HepG2 (cell line): ENCODE results near the gene FGF1. TPM values are rescaled to one million over a fixed set of nuclear protein-coding genes. Genes with fewer than 3 reads are reported as not detected.
A peak's percentile ranks its signal among the peaks of the same experiment; 100 is the strongest.

Experiments used
- ATAC-seq: fragments of 200-7000 bp; cut with Tn5 transposase; 3 replicates; pipeline ENCODE4 v1.9.1; 2020; ENCODE audit warnings: mild to moderate bottlenecking, moderate library complexity
- BruUV-seq: library from RNA; stranded (reverse); fragments of 400-500 nt; replicated peaks from 2 replicates; lab custom pipeline; 2021; lab: Mats Ljungman, UMichigan
- CTCF ChIA-PET: fragments of 300-600 bp; formaldehyde crosslinking; extraction: SDS; loops from one replicate; lab custom pipeline; 2021; ENCODE audit warnings: low total read pairs, inconsistent platforms, low intra/inter-chr PET ratio; lab: Yijun Ruan, JAX
- POLR2A ChIA-PET: fragments of 350-600 bp; sonication (Branson Sonifier 250); formaldehyde crosslinking; loops from one replicate; lab custom pipeline; 2020; ENCODE audit warnings: antibody characterized with exemption, inconsistent platforms; lab: Yijun Ruan, JAX
- DNase-seq: peaks from one replicate; pipeline ENCODE4 v3.0.0-alpha.2; 2015; ENCODE audit warnings: low spot score
- FAIRE-seq: peaks from 3 replicates; lab custom pipeline; 2011; peaks lifted over from hg19 to GRCh38; lab: Jason Lieb, UNC
- H2AFZ ChIP-seq: one replicate; pipeline ENCODE4 v1.6.1; 2011; ENCODE audit warnings: low read length, inconsistent platforms
- H3K27ac ChIP-seq: fragments of 300-600 bp; 3 replicates; pipeline ENCODE4 v1.8.0; 2011; ENCODE audit warnings: mixed run types, mild to moderate bottlenecking, mixed read lengths, low read length, inconsistent platforms; ENCODE audit not compliant: insufficient read depth; ENCODE audit errors: extremely low read length
- H3K27me3 ChIP-seq, 2 experiments: fragments of 200-600 bp in 1 of 2; 2 replicates in 1 of 2; 3 replicates in 1 of 2; pipeline versions ENCODE4 v1.6.0 to v1.8.0; 2011; ENCODE audit warnings: low read length in 2 of 2, mild to moderate bottlenecking in 2 of 2, moderate library complexity in 2 of 2, inconsistent platforms in 1 of 2; ENCODE audit not compliant: insufficient read depth in 2 of 2, control insufficient read depth in 1 of 2
- H3K36me3 ChIP-seq, 2 experiments: fragments of 200-600 bp in 1 of 2; replicated peaks in 1 of 2; 2 replicates in 1 of 2; 3 replicates in 1 of 2; pipeline versions ENCODE4 v1.5.1 to v1.8.0; 2011; ENCODE audit warnings: low read length in 2 of 2, inconsistent platforms in 1 of 2; ENCODE audit not compliant: insufficient read depth in 2 of 2, control insufficient read depth in 1 of 2
- H3K4me1 ChIP-seq: 2 replicates; pipeline ENCODE4 v1.5.1; 2012; ENCODE audit warnings: low read length, inconsistent platforms; ENCODE audit not compliant: insufficient read depth
- H3K4me2 ChIP-seq: 2 replicates; pipeline ENCODE4 v1.6.0; 2011; ENCODE audit warnings: low read depth, low read length, inconsistent platforms
- H3K4me3 ChIP-seq, 3 experiments: fragments of 200-600 bp in 1 of 3; sonication (generic), shearing (Covaris generic) in 1 of 3; replicated peaks in 1 of 3; 2 replicates each; pipeline ENCODE4 v1.5.1; 2011 to 2016; ENCODE audit warnings: low read length in 3 of 3, inconsistent platforms in 2 of 3, low read depth in 2 of 3, mild to moderate bottlenecking in 2 of 3, control low read depth in 1 of 3, mixed read lengths in 1 of 3; ENCODE audit not compliant: insufficient read depth in 1 of 3
- H3K79me2 ChIP-seq: one replicate; pipeline ENCODE4 v1.6.1; 2011; ENCODE audit warnings: low read length, inconsistent platforms; ENCODE audit not compliant: insufficient read depth
- H3K9ac ChIP-seq: 2 replicates; pipeline ENCODE4 v1.6.0; 2011; ENCODE audit warnings: mild to moderate bottlenecking, low read depth, low read length, inconsistent platforms; ENCODE audit not compliant: insufficient read depth
- H3K9me3 ChIP-seq: 2 replicates; pipeline ENCODE4 v1.5.1; 2012; ENCODE audit warnings: mild to moderate bottlenecking, low read length
- H4K20me1 ChIP-seq: 2 replicates; pipeline ENCODE4 v1.6.0; 2011; ENCODE audit warnings: inconsistent platforms, mild to moderate bottlenecking, low read length, moderate library complexity; ENCODE audit not compliant: insufficient read depth
- ARID5B ChIP-seq: IDR thresholded peaks from 2 replicates; pipeline ENCODE4 v1.4.0; 2020; ENCODE audit warnings: mild to moderate bottlenecking, missing genetic modification reagents
- FOXC1 ChIP-seq: sonication (generic); formaldehyde crosslinking; IDR thresholded peaks from 2 replicates; pipeline ENCODE4 v1.8.0; 2022; ENCODE audit warnings: mild to moderate bottlenecking, missing genetic modification reagents, borderline replicate concordance
- GFI1 ChIP-seq: sonication (generic); formaldehyde crosslinking; IDR thresholded peaks from 2 replicates; pipeline ENCODE4 v1.5.0; 2020; ENCODE audit warnings: missing genetic modification reagents, mild to moderate bottlenecking, borderline replicate concordance
- NAIF1 ChIP-seq: sonication (generic); formaldehyde crosslinking; IDR thresholded peaks from 2 replicates; pipeline ENCODE4 v1.5.0; 2020; ENCODE audit warnings: mild to moderate bottlenecking, missing genetic modification reagents, borderline replicate concordance
- NCOA1 ChIP-seq: sonication (generic); formaldehyde crosslinking; IDR thresholded peaks from 2 replicates; pipeline ENCODE4 v1.9.0; 2021; ENCODE audit warnings: missing genetic modification reagents
- ZBTB21 ChIP-seq: sonication (generic); formaldehyde crosslinking; IDR thresholded peaks from 2 replicates; pipeline ENCODE4 v1.4.0; 2020; ENCODE audit warnings: missing genetic modification reagents
- ZBTB7B ChIP-seq: sonication (generic); formaldehyde crosslinking; IDR thresholded peaks from 2 replicates; pipeline ENCODE4 v1.4.0; 2020; ENCODE audit warnings: missing genetic modification reagents
- ZNF460 ChIP-seq: sonication (generic); formaldehyde crosslinking; IDR thresholded peaks from 2 replicates; pipeline ENCODE4 v1.5.1; 2020; ENCODE audit warnings: missing genetic modification reagents, mild to moderate bottlenecking, borderline replicate concordance
- ZNF580 ChIP-seq: IDR thresholded peaks from 2 replicates; pipeline ENCODE4 v1.6.1; 2016; ENCODE audit warnings: low read depth, borderline replicate concordance
- ZNF724P ChIP-seq: sonication (generic); formaldehyde crosslinking; IDR thresholded peaks from 2 replicates; pipeline ENCODE4 v1.8.0; 2022; ENCODE audit warnings: missing genetic modification reagents, borderline replicate concordance
- WGBS: methylation state at CpG from one replicate; pipeline ENCODE4 v1.1.6; 2017; ENCODE audit warnings: low lambda C conversion rate; 5-methylcytosine and 5-hydroxymethylcytosine counted together
- in situ Hi-C: cut with HindIII; loops from 2 replicates; pipeline ENCODE4 v1.10.0; 2017; ENCODE audit warnings: low pct_unique_long_range_greater_than_20kb; ENCODE audit not compliant: extremely low pct_ligation_motif_present
- intact Hi-C: fragments of 100-400 bp; cut with micrococcal nuclease; formaldehyde crosslinking; loops from one replicate; pipeline ENCODE4 v1.10.0; 2022; ENCODE audit not compliant: unreplicated experiment
- polyA plus RNA-seq, 8 experiments: library from polyadenylated mRNA; depleted of rRNA in 3 of 8; stranded (reverse) in 7 of 8; unstranded in 1 of 8; fragments of >200 nt; fragmentation: Illumina TruSeq in 4 of 8; extraction: Trizol in 4 of 8; gene quantifications; 2 replicates each; pipeline versions ENCODE4 v1.2.1 to v1.2.3, GENCODE V29; 2011 to 2016; ENCODE audit warnings: low read depth in 4 of 8, missing spikeins in 1 of 8, mixed read lengths in 1 of 8; ENCODE audit not compliant: insufficient read depth in 1 of 8
- total RNA-seq, 5 experiments: library from RNA; depleted of rRNA; stranded (reverse); fragments of >200 nt; fragmentation: Illumina TruSeq; extraction: Trizol; gene quantifications; 2 replicates each; pipeline ENCODE4 v1.2.3, GENCODE V29; 2016; ENCODE audit warnings: low read depth in 1 of 5
- TF ChIP-seq, protein P1 (sequence below): sonication (generic); formaldehyde crosslinking; IDR thresholded peaks from 2 replicates; pipeline ENCODE4 v1.4.0; 2020; ENCODE audit warnings: low read depth, mild to moderate bottlenecking, missing genetic modification reagents

Gene FGF1
- total and polyA plus RNA-seq, 2 of the 13 experiments (the other 11 are each of a cell fraction or from before 2014, with no cell fraction given): not detected

GRCh38 chr5:142654578-142655058, 31.3 kb downstream of the FGF1 start:
- ChIA-PET POLR2A (interaction anchor here (1.8 kb wide), 1 partner anchor 44 kb away, joined by 5 read pairs; no protein-coding TSS in a partner anchor), CTCF (interaction anchor here (1.3 to 3.2 kb wide), 2 partner anchors 44 to 59 kb away, joined by 3 to 76 read pairs; no protein-coding TSS in a partner anchor)
- no peak overlapping the region for H3K4me2 ChIP-seq
- peaks cover 0 to 9% of the 10 kb centered on the region in 2 experiments; a peak in 2 of 5 replicates for H3K27me3 ChIP-seq
- no peak overlapping the region for H2AFZ ChIP-seq
- in situ Hi-C loops: loop anchor here (5.0 kb wide), 1 partner anchor 43 kb away; no protein-coding TSS in a partner anchor
- ATAC-seq (peak; percentile 46), FAIRE-seq (no peak), DNase-seq (no peak)
- H3K4me1 ChIP-seq: no peaks in the 10 kb centered on the region
- H3K79me2 ChIP-seq: no peaks in the 10 kb centered on the region
- no TSS peak for BruUV-seq
- no peaks in the 10 kb centered on the region for H4K20me1 ChIP-seq
- H3K4me3 ChIP-seq: no peak overlapping the region
- H3K27ac ChIP-seq: no peak overlapping the region
- no peak overlapping the region for H3K9ac ChIP-seq
- no peaks in the 10 kb centered on the region for H3K36me3 ChIP-seq
- WGBS: 8% methylated on average over 6 of the region's 8 CpGs
- no peaks in the 10 kb centered on the region for H3K9me3 ChIP-seq
- intact Hi-C loops: loop anchor here (1.0 to 5.0 kb wide), 3 partner anchors 44 to 233 kb away; no protein-coding TSS in a partner anchor
- no peak for TF ChIP-seq ZNF580 (CRISPR knock-in tag)
- no peak for TF ChIP-seq FOXC1
- no peak for TF ChIP-seq NAIF1 (CRISPR knock-in tag)
- no peak for TF ChIP-seq ZNF724P (CRISPR knock-in tag)
- TF ChIP-seq ZNF460 (CRISPR knock-in tag): no peak
- TF ChIP-seq, protein P1, sequence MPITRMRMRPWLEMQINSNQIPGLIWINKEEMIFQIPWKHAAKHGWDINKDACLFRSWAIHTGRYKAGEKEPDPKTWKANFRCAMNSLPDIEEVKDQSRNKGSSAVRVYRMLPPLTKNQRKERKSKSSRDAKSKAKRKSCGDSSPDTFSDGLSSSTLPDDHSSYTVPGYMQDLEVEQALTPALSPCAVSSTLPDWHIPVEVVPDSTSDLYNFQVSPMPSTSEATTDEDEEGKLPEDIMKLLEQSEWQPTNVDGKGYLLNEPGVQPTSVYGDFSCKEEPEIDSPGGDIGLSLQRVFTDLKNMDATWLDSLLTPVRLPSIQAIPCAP (CRISPR knock-in tag): no peak
- no peak for TF ChIP-seq ZBTB21 (CRISPR knock-in tag)
- no peak for TF ChIP-seq ZBTB7B (CRISPR knock-in tag)
- TF ChIP-seq ARID5B (CRISPR knock-in tag): no peak
- no peak for TF ChIP-seq GFI1 (CRISPR knock-in tag)
- TF ChIP-seq NCOA1 (CRISPR knock-in tag): no peak
